SK-N-MC (cell line): ENCODE measurements around the gene TBL2.
"Not testable (repeated sequence)": the region's sequence is repeated elsewhere in the genome, so short reads cannot be mapped to it uniquely, and the experiment has no call there.

Source experiments
- DNase-seq: peaks from one replicate; pipeline ENCODE4 v3.0.0-alpha.2; 2011; ENCODE audit warnings: low read depth, low spot score
- H3K27ac ChIP-seq: fragments of 200-600 bp; sonication (generic); 2 replicates; pipeline ENCODE4 v1.5.1; 2016; ENCODE audit warnings: mixed run types
- H3K36me3 ChIP-seq: fragments of 200-600 bp; sonication (generic); 2 replicates; pipeline ENCODE4 v1.6.1; 2017; ENCODE audit warnings: antibody characterized with exemption, low read length, mixed read lengths; ENCODE audit not compliant: insufficient read depth
- H3K4me3 ChIP-seq: fragments of 200-600 bp; sonication (generic); 2 replicates; pipeline ENCODE4 v1.5.1; 2016
- H3K9ac ChIP-seq: fragments of 200-600 bp; sonication (generic); 2 replicates; pipeline ENCODE4 v1.8.0; 2017; ENCODE audit warnings: mixed run types, mixed read lengths; ENCODE audit not compliant: insufficient read length
- H3K9me3 ChIP-seq: fragments of 200-600 bp; sonication (generic); 2 replicates; pipeline ENCODE4 v1.6.1; 2017; ENCODE audit warnings: low read depth, mild to moderate bottlenecking, antibody characterized with exemption, low read length, moderate library complexity, mixed read lengths
- EZH2 ChIP-seq: fragments of 200-600 bp; sonication (generic); IDR thresholded peaks from one replicate; pipeline ENCODE4 v1.6.1; 2017; ENCODE audit warnings: antibody characterized with exemption
- FOXP2 ChIP-seq: optimal IDR thresholded peaks from 2 replicates; pipeline ENCODE3; 2011; ENCODE audit warnings: mild to moderate bottlenecking, moderate library complexity; ENCODE audit not compliant: insufficient read depth; ENCODE audit errors: extremely low read length, control extremely low read depth
- POLR2AphosphoS5 ChIP-seq: IDR thresholded peaks from 2 replicates; pipeline ENCODE4 v1.6.1; 2012; ENCODE audit warnings: mild to moderate bottlenecking, low read depth, low read length, borderline replicate concordance

Gene TBL2

GRCh38 chr7:73621168-73622063 lies 43.0 kb upstream of the TBL2 start:
- no peak overlapping the region for H3K9ac ChIP-seq
- H3K27ac ChIP-seq, result no peak overlapping the region
- H3K36me3 ChIP-seq, result no peaks in the 10 kb centered on the region
- TF ChIP-seq EZH2, result no peak
- TF ChIP-seq FOXP2, result no peak
- no peak for TF ChIP-seq POLR2AphosphoS5
- H3K9me3 ChIP-seq, result no peaks in the 10 kb centered on the region
- DNase-seq, result no peak
- H3K4me3 ChIP-seq, result no peak overlapping the region

GRCh38 chr7:73619394-73619793 lies 41.0 kb upstream of the TBL2 start:
- H3K4me3 ChIP-seq, result not testable (repeated sequence)

GRCh38 chr7:73618538-73618937 lies 40.2 kb upstream of the TBL2 start:
- no peaks in the 10 kb centered on the region for H3K9me3 ChIP-seq
- no peak overlapping the region for H3K9ac ChIP-seq
- H3K36me3 ChIP-seq, result no peaks in the 10 kb centered on the region
- TF ChIP-seq POLR2AphosphoS5, result no peak
- TF ChIP-seq FOXP2, result no peak
- no peak for TF ChIP-seq EZH2
- no peak for DNase-seq
- no peak overlapping the region for H3K27ac ChIP-seq
- H3K4me3 ChIP-seq, result no peak overlapping the region

More at GRCh38 chr7:73619394-73619793, 41.0 kb upstream of the TBL2 start:
- not testable (repeated sequence) for H3K36me3 ChIP-seq, H3K9ac ChIP-seq, DNase-seq, H3K9me3 ChIP-seq, H3K27ac ChIP-seq

GRCh38 chr7:73617520-73617919 lies 39.1 kb upstream of the TBL2 start:
- not testable (repeated sequence) for H3K9me3 ChIP-seq, H3K27ac ChIP-seq, H3K36me3 ChIP-seq, H3K4me3 ChIP-seq, DNase-seq, H3K9ac ChIP-seq

- no peak overlapping the region for H3K9ac ChIP-seq
- TF ChIP-seq EZH2, result no peak
- H3K27ac ChIP-seq, result no peak overlapping the region
- no peaks in the 10 kb centered on the region for H3K36me3 ChIP-seq
- DNase-seq, result no peak
- no peak overlapping the region for H3K4me3 ChIP-seq
- H3K9me3 ChIP-seq, result no peaks in the 10 kb centered on the region
Measured at GRCh38 chr7:73615886-73616285, 37.5 kb upstream of the TBL2 start.

- not testable (repeated sequence) for H3K9me3 ChIP-seq, H3K9ac ChIP-seq, H3K27ac ChIP-seq, H3K36me3 ChIP-seq, H3K4me3 ChIP-seq, DNase-seq
Measured at GRCh38 chr7:73614937-73615336, 36.6 kb upstream of the TBL2 start.

- TF ChIP-seq FOXP2 (no peak), POLR2AphosphoS5 (no peak), EZH2 (no peak)
- DNase-seq, result no peak
- no peaks in the 10 kb centered on the region for H3K36me3 ChIP-seq
- H3K27ac ChIP-seq, result 0 out of 2 replicates have a peak overlapping the region, but pooled peaks have one; percentile 9
- no peak overlapping the region for H3K4me3 ChIP-seq
- H3K9me3 ChIP-seq, result no peaks in the 10 kb centered on the region
- no peak overlapping the region for H3K9ac ChIP-seq
Measured at GRCh38 chr7:73613954-73614735, 35.8 kb upstream of the TBL2 start.

GRCh38 chr7:73612598-73613269 lies 34.4 kb upstream of the TBL2 start:
- Histone ChIP-seq H3K36me3 (no peaks in the 10 kb centered on the region), H3K4me3 (no peak overlapping the region), H3K27ac (no peak overlapping the region), H3K9ac (no peak overlapping the region), H3K9me3 (no peaks in the 10 kb centered on the region)
- DNase-seq, result no peak
- no peak for TF ChIP-seq FOXP2

- TF ChIP-seq POLR2AphosphoS5, result no peak
- no peak for TF ChIP-seq EZH2
- no peak for TF ChIP-seq FOXP2
- H3K4me3 ChIP-seq, result no peak overlapping the region
- no peaks in the 10 kb centered on the region for H3K9me3 ChIP-seq
- no peak overlapping the region for H3K27ac ChIP-seq
- H3K36me3 ChIP-seq, result no peaks in the 10 kb centered on the region
- no peak overlapping the region for H3K9ac ChIP-seq
- no peak for DNase-seq
Measured at GRCh38 chr7:73611017-73611555, 32.7 kb upstream of the TBL2 start.
